Measurements from ENCODE around the gene MYLIP. TPM values are rescaled to one million over a fixed set of nuclear protein-coding genes. Genes with fewer than 3 reads are reported as not detected.

Gene MYLIP
- 5.8 and 9.6 TPM in 2 replicates for total RNA-seq

DNA sequence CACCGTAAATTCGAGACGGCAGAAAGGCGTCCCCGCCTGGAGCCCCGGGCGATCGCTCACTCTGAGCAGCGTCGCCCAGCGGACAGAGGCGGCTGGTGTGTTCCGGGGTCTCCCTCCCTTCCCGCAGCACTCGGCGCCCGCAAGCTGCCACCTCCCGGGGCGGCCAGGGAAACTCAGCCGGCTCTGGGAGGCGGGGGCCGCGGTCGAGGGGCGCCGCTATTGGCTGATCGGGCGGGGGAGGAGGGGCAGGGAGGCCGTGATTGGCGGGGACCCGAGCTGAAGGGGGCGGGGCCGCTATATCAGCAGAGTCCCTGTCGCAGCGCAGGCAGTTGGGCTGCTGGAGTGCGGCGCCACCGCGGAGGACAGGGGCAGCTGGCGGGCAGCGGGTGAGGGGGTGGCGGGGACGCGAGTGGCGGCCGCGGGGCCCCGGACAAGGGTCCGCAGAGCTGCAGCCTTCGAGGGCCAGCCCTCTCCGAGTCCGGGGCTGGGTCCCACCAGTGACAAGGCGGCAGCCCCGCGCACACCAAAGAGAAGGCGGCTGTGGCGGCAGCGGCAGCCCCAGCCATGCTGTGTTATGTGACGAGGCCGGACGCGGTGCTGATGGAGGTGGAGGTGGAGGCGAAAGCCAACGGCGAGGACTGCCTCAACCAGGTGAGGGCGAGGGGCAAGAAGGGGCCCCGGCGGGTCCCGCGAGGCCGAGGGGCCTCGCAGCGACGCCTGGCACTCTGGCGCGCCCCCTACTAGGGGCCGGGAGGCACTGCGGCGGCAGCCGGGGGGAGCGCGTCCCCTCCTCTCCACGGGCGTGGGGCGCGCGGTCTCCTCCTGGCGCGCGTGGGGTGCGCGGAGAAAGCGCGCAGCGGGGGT lies at the start of gene MYLIP:
TSS of gene MYLIP (plus strand) at position 328 of the 864 bp plus-strand sequence. CDS start at position 565, 237 bp downstream.

Other genes starting within 250 kb of the MYLIP start
- under 0.01 and 0.43 TPM in 2 replicates for gene GMPR, start 109.5 kb downstream of the MYLIP start, total RNA-seq